ENCODE data around the gene TMEM86A.
A peak's percentile ranks its signal among the peaks of the same experiment; 100 is the strongest.
"Not testable (repeated sequence)": the region's sequence is repeated elsewhere in the genome, so short reads cannot be mapped to it uniquely, and the experiment has no call there.

The TMEM86A gene, protein sequence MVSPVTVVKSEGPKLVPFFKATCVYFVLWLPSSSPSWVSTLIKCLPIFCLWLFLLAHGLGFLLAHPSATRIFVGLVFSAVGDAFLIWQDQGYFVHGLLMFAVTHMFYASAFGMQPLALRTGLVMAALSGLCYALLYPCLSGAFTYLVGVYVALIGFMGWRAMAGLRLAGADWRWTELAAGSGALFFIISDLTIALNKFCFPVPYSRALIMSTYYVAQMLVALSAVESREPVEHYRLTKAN

DNA sequence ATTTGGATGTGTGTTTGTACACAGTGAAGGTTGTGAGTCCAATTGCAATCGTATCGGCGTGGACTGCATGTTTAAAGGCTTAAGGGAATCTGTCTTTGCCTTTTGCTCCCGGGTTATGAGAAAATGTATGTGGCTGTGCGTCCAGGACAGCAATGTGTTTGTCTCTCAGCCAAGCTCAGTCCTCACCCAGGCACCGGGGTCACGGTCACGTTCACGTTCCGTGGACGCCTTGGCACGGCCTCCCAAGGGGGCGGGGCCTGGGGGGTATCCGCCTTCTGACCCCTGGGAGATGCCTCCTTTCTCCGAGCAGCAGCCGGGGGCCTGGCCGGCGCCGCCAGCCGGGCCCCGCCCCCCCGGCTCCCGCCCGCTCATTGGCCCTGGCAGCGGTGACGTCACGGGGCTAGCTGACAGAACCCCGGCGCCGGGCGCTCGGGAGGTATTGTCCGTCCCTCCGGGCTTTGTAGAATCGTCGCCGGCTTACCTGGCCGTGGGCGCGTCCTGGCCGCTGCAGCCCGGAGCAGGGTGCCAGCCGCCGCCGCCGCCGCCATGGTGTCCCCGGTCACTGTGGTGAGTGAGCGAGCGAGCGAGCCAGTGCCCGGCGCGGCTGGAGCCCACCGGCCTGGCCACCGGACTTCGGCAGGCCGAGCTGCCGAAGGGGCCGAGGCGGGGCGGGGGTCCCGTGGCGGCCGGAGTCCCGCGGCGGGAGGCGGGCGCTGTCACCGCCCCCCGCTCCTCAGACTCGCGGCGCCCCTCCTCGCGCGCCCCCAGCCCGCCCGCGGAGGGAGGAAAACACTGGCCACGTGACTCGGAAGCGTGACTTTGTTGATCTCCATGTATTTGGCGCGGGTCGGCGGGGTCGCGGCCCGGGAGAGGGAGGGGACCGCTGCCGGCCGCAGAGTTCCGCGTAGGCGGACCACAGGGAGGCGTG, at the start of gene TMEM86A:
Gene TMEM86A, plus strand, starts transcription at position 439 of the 928 bp plus-strand sequence. Its CDS starts 108 bp downstream, at position 547.
- DNase-seq: peak; percentile 78
- in situ Hi-C loops (cut with HindIII; ENCODE audit: low pct_ligation_motif_present, low pct_unique_long_range_greater_than_20kb, low sequenced_read_pairs): no loop called here

DNA sequence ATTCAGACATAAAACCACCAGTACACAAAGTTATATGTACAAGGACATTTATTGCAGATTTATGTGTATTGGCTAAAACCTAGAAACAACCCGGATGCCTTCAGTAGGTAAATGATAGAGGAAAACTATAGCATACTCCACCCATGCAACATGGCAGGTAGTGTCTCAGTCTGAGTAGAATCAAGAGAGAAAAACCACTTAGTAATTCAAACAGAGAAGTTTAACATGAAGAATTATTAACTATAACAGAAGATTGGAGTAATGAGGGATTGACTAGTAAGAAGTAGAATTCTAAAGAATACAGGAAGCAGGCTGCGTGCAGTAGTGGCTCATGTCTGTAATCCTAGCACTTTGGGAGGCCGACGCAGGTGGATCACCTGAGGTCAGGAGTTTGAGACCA, 48.2 kb upstream of the TMEM86A start:
- in situ Hi-C loops (cut with HindIII; ENCODE audit: low pct_ligation_motif_present, low pct_unique_long_range_greater_than_20kb, low sequenced_read_pairs): no loop called here
- DNase-seq: no peak

DNA sequence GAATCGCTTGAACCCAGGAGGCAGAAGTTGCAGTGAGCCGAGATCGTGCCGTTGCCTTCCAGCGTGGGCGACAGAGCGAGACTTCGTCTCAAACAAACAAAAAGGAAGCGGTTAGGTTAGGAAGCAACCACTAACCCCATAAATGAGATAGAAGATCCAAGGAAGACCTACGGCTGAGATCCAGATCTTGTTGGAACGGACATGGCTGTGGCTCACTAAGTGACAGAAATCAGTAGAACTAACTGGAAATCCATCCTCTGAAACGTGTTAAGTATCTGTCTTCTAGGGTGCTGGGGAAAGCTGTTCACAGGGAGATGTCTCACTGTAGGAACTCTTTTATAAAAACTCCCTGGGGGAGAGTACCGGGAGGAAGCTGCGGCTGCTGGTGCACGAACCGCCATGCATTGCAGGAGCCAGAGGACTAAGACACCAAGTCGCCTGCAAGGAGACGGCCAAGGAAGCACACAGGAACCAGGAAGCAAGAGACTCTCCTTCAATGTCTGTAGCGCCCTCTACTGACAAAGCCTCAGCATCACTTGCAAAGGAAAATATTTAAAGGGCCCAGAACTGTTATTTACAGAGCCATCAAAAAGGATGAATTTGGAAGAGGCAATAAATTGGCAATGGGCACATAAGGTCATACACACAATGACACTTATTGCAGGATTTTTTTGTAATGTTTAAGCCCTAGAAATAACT, 47.6 kb upstream of the TMEM86A start:
- in situ Hi-C loops (cut with HindIII; ENCODE audit: low pct_ligation_motif_present, low pct_unique_long_range_greater_than_20kb, low sequenced_read_pairs): no loop called here
- DNase-seq: peak; percentile 39

DNA sequence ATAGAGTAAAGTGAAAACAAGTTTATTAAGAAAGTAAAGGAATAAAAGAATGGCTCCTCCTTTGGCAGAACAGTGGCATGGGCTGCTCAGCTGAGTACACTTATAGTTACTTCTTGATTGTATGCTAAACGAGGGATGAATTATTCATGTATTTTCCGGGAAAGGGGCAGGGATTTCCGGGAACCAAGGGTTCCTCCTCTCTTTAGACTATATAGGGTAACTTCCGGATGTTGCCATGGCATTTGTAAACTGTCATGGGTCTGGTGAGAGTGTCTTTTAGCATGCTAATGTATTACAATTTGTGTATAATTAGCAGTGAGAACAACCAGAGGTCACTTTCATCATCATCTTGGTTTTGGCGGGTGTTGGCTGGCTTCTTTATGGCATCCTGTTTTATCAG, 40.9 kb upstream of the TMEM86A start:
- DNase-seq: no peak
- in situ Hi-C loops (cut with HindIII; ENCODE audit: low pct_ligation_motif_present, low pct_unique_long_range_greater_than_20kb, low sequenced_read_pairs): no loop called here

DNA sequence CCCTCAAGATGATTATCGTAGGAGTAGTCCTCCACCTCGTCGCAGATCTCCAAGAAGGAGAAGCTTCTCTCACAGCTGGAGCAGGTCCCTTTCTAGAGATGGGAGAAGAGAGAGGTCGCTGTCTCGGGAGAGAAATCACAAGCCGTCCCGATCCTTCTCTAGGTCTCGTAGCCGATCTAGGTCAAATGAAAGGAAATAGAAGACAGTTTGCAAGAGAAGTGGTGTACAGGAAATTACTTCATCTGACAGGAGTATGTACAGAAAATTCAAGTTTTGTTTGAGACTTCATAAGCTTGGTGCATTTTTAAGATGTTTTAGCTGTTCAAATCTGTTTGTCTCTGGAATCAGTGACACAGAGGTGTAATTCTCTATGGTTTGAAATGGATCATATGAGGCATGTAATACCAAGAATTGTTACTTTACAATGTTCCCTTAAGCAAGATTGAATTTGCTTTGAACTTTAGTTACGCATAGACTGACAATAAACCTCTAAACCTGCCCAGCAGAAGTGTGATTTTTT, 33.2 kb upstream of the TMEM86A start:
- in situ Hi-C loops (cut with HindIII; ENCODE audit: low pct_ligation_motif_present, low pct_unique_long_range_greater_than_20kb, low sequenced_read_pairs); DNase-seq: not testable (repeated sequence)

GRCh38 chr11:18668131-18668530, 30.4 kb upstream of the TMEM86A start:
- DNase-seq: no peak

DNA sequence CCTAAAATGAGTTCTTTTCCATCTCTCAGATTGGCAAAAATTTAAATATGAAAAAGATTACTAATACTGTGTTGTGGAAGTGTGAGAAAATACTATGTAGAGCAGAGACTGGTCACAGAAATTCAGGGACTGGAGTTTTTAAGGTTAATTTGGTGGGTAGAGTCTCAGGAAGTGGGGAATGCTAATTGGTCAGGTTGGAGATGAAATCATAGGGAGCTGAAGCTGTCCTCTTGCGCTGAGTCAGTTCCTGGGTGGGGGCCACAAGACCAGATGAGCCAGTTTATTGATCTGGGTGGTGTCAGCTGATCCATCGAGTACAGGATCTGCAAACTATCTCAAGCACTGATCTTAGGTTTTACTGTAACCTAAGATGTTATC, 29.4 kb upstream of the TMEM86A start:
- no peak for DNase-seq
- in situ Hi-C loops (cut with HindIII; ENCODE audit: low pct_ligation_motif_present, low pct_unique_long_range_greater_than_20kb, low sequenced_read_pairs): no loop called here

More at GRCh38 chr11:18668131-18668530, 30.4 kb upstream of the TMEM86A start:
- in situ Hi-C loops (cut with HindIII; ENCODE audit: low pct_ligation_motif_present, low pct_unique_long_range_greater_than_20kb, low sequenced_read_pairs): no loop called here

GRCh38 chr11:18669711-18670110, 28.9 kb upstream of the TMEM86A start:
- in situ Hi-C loops (cut with HindIII; ENCODE audit: low pct_ligation_motif_present, low pct_unique_long_range_greater_than_20kb, low sequenced_read_pairs): no loop called here
- no peak for DNase-seq

- no peak for DNase-seq
- in situ Hi-C loops (cut with HindIII; ENCODE audit: low pct_ligation_motif_present, low pct_unique_long_range_greater_than_20kb, low sequenced_read_pairs): no loop called here
Measured at GRCh38 chr11:18671246-18671645, 27.3 kb upstream of the TMEM86A start.

DNA sequence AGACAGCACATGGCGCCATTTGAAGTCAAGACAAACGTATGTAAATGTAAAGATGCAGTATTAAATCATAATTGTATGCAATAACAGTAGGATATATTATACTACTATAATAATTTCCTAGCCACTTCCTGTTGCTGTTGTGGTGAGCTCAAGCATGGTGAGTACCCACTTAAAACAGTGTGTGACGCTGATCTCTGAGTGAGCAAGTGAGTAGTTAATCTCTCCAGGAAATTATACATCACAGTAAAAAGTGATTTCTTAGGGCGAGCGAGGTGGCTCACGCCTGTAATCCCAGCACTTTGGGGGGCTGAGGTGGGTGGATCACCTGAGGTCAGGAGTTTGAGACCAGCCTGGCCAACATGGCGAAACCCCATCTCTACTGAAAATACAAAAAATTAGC, 26.4 kb upstream of the TMEM86A start:
- DNase-seq; in situ Hi-C loops (cut with HindIII; ENCODE audit: low pct_ligation_motif_present, low pct_unique_long_range_greater_than_20kb, low sequenced_read_pairs): not testable (repeated sequence)

- DNase-seq: no peak
- in situ Hi-C loops (cut with HindIII; ENCODE audit: low pct_ligation_motif_present, low pct_unique_long_range_greater_than_20kb, low sequenced_read_pairs): no loop called here
Measured at GRCh38 chr11:18676803-18677202, 21.8 kb upstream of the TMEM86A start.

DNA sequence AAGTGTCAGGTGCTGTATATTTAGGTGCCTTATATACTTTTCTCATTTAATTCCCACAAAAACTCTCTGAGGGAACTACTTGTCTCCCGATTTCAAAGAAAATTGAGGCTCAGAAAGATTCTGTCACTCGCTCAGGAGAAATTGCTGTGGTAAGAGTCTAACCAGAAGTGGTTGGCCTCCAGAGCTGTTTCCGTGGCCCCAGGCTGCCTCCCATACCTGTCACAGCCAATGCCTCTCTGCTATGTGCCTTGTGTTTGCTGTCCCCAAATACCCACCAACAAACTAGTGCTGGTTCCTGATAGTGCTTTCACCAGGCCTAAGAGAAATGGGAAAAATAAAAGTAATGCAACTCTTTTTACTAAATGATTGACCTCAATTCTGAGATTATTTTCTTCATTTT, 21.0 kb upstream of the TMEM86A start:
- in situ Hi-C loops (cut with HindIII; ENCODE audit: low pct_ligation_motif_present, low pct_unique_long_range_greater_than_20kb, low sequenced_read_pairs): no loop called here
- DNase-seq: no peak

DNA sequence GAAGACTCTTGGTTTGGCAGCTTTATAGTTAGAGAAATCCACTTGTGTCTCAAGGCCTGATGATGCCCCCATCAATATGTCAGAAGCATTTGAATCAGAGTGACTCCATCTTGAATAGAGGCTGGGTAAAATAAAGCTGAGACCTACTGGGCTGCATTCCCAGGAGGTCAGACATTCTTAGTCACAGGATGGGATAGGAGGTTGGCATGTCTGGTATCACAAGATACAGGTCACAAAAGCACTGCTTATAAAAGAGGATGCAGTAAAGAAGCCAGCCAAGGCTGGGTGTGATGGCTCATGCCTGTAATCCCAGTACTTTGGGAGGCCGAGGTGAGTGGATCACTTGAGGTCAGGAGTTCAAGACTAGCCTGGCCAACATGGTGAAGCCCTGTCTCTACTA, 16.6 kb upstream of the TMEM86A start:
- DNase-seq; in situ Hi-C loops (cut with HindIII; ENCODE audit: low pct_ligation_motif_present, low pct_unique_long_range_greater_than_20kb, low sequenced_read_pairs): not testable (repeated sequence)

GRCh38 chr11:18682466-18682865, 16.1 kb upstream of the TMEM86A start:
- DNase-seq: no peak
- in situ Hi-C loops (cut with HindIII; ENCODE audit: low pct_ligation_motif_present, low pct_unique_long_range_greater_than_20kb, low sequenced_read_pairs): no loop called here

DNA sequence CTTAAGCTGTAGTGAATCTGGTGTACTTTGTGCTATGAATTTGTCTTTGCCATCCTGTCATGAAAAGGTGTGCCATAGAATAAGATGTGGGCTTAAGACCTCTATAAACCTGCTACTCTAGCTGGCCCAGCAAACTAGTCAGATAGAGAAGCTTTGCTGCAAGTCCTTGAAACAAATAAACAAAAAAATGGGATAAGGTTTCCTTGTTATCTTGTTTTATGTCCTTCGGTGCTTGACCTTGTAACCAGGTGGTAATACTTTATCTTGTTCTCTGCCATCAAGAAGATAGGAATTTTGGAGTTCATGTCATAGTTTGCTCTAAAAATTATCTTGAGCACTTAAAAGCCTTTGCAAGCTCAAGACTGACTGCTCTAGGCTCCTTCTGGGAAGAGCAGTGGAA, 14.3 kb upstream of the TMEM86A start:
- DNase-seq: no peak
- in situ Hi-C loops (cut with HindIII; ENCODE audit: low pct_ligation_motif_present, low pct_unique_long_range_greater_than_20kb, low sequenced_read_pairs): no loop called here

- in situ Hi-C loops (cut with HindIII; ENCODE audit: low pct_ligation_motif_present, low pct_unique_long_range_greater_than_20kb, low sequenced_read_pairs); DNase-seq: not testable (repeated sequence)
Measured at GRCh38 chr11:18691467-18692140, 7.0 kb upstream of the TMEM86A start.

DNA sequence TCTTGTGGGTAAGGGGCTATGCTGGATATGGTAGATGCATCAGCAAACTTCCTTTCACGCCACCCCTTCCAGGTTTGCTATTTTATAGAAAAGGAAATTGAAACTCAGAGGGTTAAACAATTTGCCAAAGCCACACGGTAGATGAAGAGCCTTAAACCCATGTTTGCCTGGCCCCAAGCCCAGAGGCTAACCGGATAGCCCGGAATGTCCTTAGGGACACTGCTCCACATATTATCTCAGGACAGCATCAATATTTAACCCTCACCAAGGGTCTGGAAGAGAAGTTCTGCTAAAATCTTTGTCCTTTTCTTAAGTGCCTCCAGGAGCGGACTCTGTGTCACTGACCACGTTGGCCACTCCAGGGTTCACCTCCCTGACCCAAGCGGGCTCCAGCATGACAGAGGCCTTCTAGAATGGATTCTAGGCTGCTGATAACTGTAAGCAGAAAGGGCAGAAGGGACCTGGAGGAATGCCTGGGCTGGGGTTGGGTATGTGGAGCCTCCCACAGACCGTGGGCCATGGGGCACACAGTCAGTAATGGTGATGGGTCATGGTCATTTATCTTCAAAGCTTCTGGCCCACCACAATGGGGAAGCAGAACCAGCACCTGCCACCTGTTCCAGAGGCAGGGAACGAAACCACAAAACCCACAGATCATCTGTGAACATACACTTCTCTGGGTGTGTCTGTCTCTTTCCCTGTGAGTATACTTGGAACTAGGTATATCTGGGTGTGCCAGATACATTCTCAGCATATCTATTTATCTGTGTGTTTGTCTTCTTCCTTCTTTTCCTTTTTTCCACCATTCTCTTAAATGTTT, 5.4 kb upstream of the TMEM86A start:
- in situ Hi-C loops (cut with HindIII; ENCODE audit: low pct_ligation_motif_present, low pct_unique_long_range_greater_than_20kb, low sequenced_read_pairs): no loop called here
- no peak for DNase-seq
